Activated CD4-positive, alpha-beta memory T cell treated with anti-CD3 and anti-CD28 coated beads, Interleukin-2, amount 10 ng/mL, durations not matched to agents 7 days and 5 days (primary cell): Measurements from ENCODE around the gene DDTL. TPM values are rescaled to one million over a fixed set of nuclear protein-coding genes. Genes with fewer than 3 reads are reported as not detected.

Source experiments
- CTCF ChIA-PET: fragments of 350-600 bp; sonication (Branson Sonifier 250); formaldehyde crosslinking; loops from one replicate; lab custom pipeline; 2021; ENCODE audit warnings: antibody characterized with exemption, inconsistent platforms; lab: Charles Lee
- POLR2A ChIA-PET: fragments of 350-600 bp; sonication (Branson Sonifier 250); formaldehyde crosslinking; loops from one replicate; lab custom pipeline; 2021; ENCODE audit warnings: antibody characterized with exemption; lab: Charles Lee
- DNase-seq: peaks from one replicate; pipeline ENCODE4 v3.0.0-alpha.2; 2020
- H3K27ac Mint-ChIP-seq: one replicate; pipeline ENCODE4 v1.8.0; 2021; ENCODE audit warnings: mild to moderate bottlenecking, mixed read lengths
- H3K27me3 Mint-ChIP-seq: one replicate; pipeline ENCODE4 v1.8.0; 2021; ENCODE audit warnings: mixed read lengths
- H3K36me3 Mint-ChIP-seq: one replicate; pipeline ENCODE4 v1.8.0; 2021; ENCODE audit warnings: low read depth, mixed read lengths
- H3K4me1 Mint-ChIP-seq: one replicate; pipeline ENCODE4 v1.8.0; 2021; ENCODE audit warnings: mixed read lengths
- H3K4me3 Mint-ChIP-seq: one replicate; pipeline ENCODE4 v1.8.0; 2021; ENCODE audit warnings: mild to moderate bottlenecking, mixed read lengths
- H3K9me3 Mint-ChIP-seq: one replicate; pipeline ENCODE4 v1.8.0; 2021; ENCODE audit warnings: mixed read lengths
- total RNA-seq, 2 experiments: library from RNA; stranded (reverse); gene quantifications; one replicate each; pipeline ENCODE4 v1.2.3, GENCODE V29; 2021

DDTL gene
- total RNA-seq, 2 experiments from 2014 or later: 2.2 to 2.3 TPM

GRCh38 chr22:24016156-24016555 lies 49.5 kb downstream of the DDTL start:
- Mint-ChIP-seq H3K4me1 (peaks cover 30% of the 10 kb centered on the region), H3K4me3 (no peak overlapping the region), H3K36me3 (peaks cover 29% of the 10 kb centered on the region), H3K27me3 (no peaks in the 10 kb centered on the region), H3K9me3 (peaks cover 2% of the 10 kb centered on the region), H3K27ac (no peak overlapping the region)
- POLR2A ChIA-PET: no interaction called here
- DNase-seq: no peak
- CTCF ChIA-PET: no interaction called here

GRCh38 chr22:24021304-24021703 lies 54.6 kb downstream of the DDTL start:
- no peaks in the 10 kb centered on the region for H3K27me3 Mint-ChIP-seq
- no peak for DNase-seq
- ChIA-PET CTCF (no interaction called here), POLR2A (no interaction called here)
- peaks cover 45% of the 10 kb centered on the region for H3K36me3 Mint-ChIP-seq
- H3K4me3 Mint-ChIP-seq: no peak overlapping the region
- peaks cover 20% of the 10 kb centered on the region for H3K4me1 Mint-ChIP-seq
- no peak overlapping the region for H3K27ac Mint-ChIP-seq
- no peaks in the 10 kb centered on the region for H3K9me3 Mint-ChIP-seq

Other genes starting within 250 kb of the DDTL start
- 1 to 10 TPM; 1.6 to 1.8 TPM for gene ZNF70, start 215.8 kb upstream of the DDTL start, total RNA-seq
- not detected for gene VPREB3, start 212.5 kb upstream of the DDTL start, total RNA-seq
- gene C22orf15, start 203.9 kb upstream of the DDTL start, total RNA-seq: 1 to 10 TPM in 1 of 2 experiments, under 1 TPM in 1; 0.60 to 1.1 TPM
- 10 to 100 TPM; 62.4 to 63.2 TPM for gene CHCHD10, start 198.9 kb upstream of the DDTL start, total RNA-seq
- under 1 TPM; 0.20 to 0.28 TPM for gene MMP11, start 194.0 kb upstream of the DDTL start, total RNA-seq
- gene SMARCB1, start 179.9 kb upstream of the DDTL start, total RNA-seq: 10 to 100 TPM; 65.6 to 66.9 TPM
- gene DERL3, start 127.9 kb upstream of the DDTL start, total RNA-seq: 1 to 10 TPM; 7.8 to 8.3 TPM
- gene SLC2A11, start 109.0 kb upstream of the DDTL start, total RNA-seq: 1 to 10 TPM; 6.5 TPM
- 100 to 1,000 TPM; 836 to 882 TPM for gene MIF, start 72.5 kb upstream of the DDTL start, total RNA-seq
- not detected for gene GSTT2B, start 5.7 kb upstream of the DDTL start, total RNA-seq
- gene DDT, start 7.6 kb downstream of the DDTL start, total RNA-seq: 100 to 1,000 TPM; 116 to 119 TPM
- not detected for gene GSTT2, start 13.2 kb downstream of the DDTL start, total RNA-seq
- not detected for gene GSTT4, start 38.6 kb downstream of the DDTL start, total RNA-seq
- gene CABIN1, start 44.4 kb downstream of the DDTL start, total RNA-seq: 100 to 1,000 TPM; 100 to 102 TPM
- under 1 TPM; 0.23 to 0.63 TPM for gene SUSD2, start 214.6 kb downstream of the DDTL start, total RNA-seq